ENCODE results near the gene NXNL1.
A peak's percentile ranks its signal among the peaks of the same experiment; 100 is the strongest.

NXNL1 gene

GRCh38 chr19:17456127-17456526, 4.6 kb downstream of the NXNL1 start:
- no peak for DNase-seq

GRCh38 chr19:17455308-17456123, 5.2 kb downstream of the NXNL1 start:
- no peak for DNase-seq

- DNase-seq = no peak
Observed at GRCh38 chr19:17454576-17455071, 6.1 kb downstream of the NXNL1 start.

DNA sequence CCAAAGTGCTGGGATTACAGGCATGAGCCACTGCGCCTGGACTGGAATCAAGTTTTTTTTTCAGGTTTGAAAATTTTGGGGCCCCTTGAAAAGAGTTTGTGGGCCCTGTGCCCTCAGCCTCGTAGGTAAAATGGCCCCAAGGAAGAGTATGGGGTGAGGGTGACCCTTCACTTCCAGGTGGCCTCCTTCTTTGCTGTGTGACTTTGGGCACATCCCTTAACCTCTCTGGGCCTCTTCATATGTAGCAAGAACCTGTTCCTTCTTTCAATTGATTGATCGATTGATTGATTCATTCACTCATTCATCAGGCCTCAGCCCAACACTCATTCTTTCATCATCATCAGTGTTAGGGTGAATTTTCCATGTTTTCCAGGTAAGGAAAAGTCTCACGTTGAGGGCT, 8.9 kb downstream of the NXNL1 start:
- DNase-seq = no peak

GRCh38 chr19:17450264-17451075, 10.3 kb downstream of the NXNL1 start:
- DNase-seq = no peak

- peak in 7 of 56 donors; percentile 15 to 44 (median 22) for DNase-seq
Observed at GRCh38 chr19:17448131-17448967, 12.4 kb downstream of the NXNL1 start, which contains the start of gene TMEM221. Gene TMEM221, minus strand, starts transcription at chr19:17448668. Its CDS starts 206 bp downstream, at chr19:17448462.

GRCh38 chr19:17447704-17448130, 13.0 kb downstream of the NXNL1 start:
- no peak for DNase-seq

GRCh38 chr19:17445526-17446165, 15.1 kb downstream of the NXNL1 start:
- no peak for DNase-seq

DNA sequence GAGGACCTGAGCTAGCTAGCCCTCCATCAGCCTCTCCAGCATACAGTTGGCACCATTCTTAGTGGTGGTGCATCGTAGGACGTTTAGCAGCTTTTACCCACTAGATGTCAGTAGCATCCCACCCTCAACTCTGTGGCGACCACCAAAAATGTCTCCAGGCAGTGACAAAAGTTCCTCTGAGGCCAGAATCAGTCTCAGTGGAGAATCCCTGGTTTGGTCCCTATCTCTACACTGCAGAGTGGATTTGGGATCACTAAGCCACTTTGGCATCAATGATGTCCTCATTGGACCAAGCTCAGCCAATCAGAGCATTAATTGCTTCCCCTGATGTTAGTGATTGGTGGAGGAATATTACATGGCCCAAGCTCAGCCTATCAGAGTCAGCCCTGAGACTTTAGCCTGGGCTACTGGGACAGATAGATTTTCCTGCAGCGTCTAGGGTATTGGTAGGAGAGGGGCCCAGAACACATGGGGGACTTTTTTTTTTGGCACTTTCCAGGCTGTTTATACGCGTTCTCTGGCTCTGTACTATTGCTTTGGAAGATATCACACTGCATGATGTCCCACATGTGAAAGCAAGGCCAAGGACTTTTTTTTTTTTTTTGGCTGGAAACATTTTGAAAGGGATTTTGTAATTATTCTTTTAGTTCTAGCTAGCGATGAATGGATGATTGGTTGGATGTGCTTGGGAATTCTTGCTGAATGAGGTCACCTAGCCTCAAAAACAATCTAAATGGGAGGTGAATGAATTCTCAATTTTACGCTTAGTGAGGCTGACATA, 19.3 kb downstream of the NXNL1 start:
- peak in 5 of 56 donors; percentile 3 to 23 (median 6) for DNase-seq

DNA sequence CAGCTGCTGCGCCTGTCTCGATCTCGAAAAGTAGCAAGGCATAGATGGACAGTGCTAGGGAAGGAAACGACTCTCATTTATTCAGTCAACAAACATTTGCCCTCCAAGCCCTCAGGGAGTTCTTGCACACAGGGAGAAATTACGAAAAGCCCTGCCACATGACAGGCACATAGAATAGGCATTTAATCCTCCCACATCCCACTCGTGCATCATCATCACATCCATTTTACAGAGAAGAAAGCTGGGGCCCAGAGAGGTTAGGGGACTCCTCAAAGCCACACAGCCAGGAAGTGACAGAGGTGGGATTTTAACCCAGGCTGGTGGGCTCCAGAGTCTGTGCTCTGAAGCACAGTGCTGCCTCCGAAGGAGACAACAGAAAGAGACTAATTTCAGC, 23.9 kb downstream of the NXNL1 start:
- DNase-seq = no peak

- no peak for DNase-seq
Observed at GRCh38 chr19:17436094-17436873, 24.4 kb downstream of the NXNL1 start.

DNA sequence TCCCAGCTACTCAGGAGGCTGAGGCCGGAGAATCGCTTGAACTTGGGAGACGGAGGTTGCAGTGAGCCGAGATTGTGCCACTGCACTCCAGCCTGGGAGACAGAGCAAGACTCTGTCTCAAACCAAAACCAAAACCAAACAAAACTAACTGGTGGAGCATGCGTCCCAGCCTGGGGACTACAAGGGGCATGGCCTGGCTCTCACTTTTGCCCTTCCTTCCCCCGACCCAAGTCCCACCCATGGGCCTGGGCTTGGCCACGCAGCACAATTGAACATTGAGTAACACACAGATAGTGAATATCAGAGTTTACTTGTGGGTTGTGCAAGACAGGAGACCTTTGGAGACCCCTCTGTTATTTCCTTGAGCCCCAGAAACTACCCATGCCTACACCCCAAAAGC, 25.5 kb downstream of the NXNL1 start:
- no peak for DNase-seq

- DNase-seq = no peak
Observed at GRCh38 chr19:17431417-17431816, 29.3 kb downstream of the NXNL1 start.

DNA sequence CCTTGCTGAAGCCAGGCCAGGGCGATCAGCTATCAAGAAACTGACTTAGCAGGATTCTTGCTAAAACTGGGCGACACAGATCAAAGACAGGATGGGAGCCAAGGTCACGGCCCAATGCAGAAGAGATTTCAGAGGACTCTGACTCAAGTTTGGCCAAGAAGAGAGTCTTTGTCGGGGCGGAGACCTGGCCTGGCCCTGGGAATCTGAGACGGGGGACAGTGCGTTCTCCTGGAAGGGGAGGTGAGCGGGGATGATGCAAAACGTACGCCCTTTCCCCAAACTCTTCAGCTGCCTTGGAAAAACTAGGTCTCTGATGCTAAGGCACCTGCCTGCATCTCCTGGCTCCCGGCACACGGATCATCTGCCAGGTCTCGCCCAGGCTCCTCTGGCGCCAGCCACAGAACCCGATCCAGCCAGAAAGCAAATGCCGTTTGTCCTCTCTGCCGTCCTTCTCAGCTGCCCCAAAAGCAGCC, 31.0 kb downstream of the NXNL1 start:
- peak in 1 of 56 donors; percentile 4 for DNase-seq

DNA sequence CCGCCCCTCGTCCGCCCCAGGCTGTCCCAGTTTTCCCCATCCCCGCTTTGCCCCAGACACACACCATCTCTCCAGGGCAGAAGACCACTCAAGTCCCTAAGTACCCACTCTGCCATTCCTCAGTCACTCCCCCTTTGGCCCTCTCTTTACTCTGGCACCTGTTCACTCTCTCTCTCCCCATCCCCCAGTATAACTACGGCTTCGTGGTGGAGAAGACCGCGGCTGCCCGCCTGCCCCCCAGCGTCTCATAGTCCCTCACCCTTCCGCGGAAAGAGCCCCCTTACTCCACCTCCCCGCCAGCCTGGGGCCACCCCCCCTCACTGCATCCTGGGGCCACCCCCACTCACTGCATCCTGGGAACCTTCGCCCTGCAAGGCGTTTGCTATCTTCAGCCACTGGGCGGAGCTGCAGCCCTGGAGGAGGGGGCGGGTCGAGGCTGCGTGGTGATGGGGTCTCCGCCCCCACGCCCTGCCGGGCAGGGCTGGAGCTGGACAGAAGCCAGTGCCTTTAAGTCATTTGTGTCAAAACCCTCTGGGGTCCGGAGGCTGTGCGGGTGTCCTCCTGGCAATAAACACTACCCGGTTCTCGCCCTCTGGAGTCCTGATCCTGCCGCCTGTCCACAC, 35.9 kb downstream of the NXNL1 start:
- peak in 20 of 56 donors; percentile 1 to 73 (median 26) for DNase-seq

- no peak for DNase-seq
Observed at GRCh38 chr19:17423429-17424208, 37.1 kb downstream of the NXNL1 start.

DNA sequence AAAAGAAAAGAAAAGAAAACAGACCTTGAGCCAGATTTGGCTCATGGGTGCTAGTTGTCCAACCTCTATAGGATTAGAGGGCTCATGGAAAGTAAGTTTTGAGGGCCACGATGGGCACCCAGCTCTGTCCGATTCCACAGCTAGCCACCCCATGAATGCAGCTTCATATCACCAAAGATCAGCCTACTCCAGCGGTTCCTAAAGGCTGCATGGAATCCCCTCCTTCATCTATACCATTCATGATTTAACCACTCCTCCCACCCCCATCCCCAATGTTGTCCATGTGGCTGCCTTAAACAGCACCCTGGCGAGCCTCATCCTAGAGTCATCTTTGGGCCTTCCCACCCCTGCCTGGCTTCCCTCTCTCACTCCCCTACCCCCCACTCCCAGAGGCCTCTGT, 38.8 kb downstream of the NXNL1 start:
- DNase-seq = no peak
